Upper lobe of right lung (tissue), 1 donor: ENCODE data around the gene ADARB1. TPM values are rescaled to one million over a fixed set of nuclear protein-coding genes. Genes with fewer than 3 reads are reported as not detected.

ENCODE experiments used
- ATAC-seq: fragments of 200-7000 bp; cut with Tn5 transposase; one replicate; pipeline ENCODE4 v1.9.1; 2020; ENCODE audit warnings: mild to moderate bottlenecking, moderate library complexity
- DNase-seq: peaks from one replicate; pipeline ENCODE4 v3.0.0-alpha.2; 2020
- H3K27ac ChIP-seq: fragments of 200-600 bp; one replicate; pipeline ENCODE4 v1.8.0; 2022
- H3K27me3 ChIP-seq: fragments of 200-600 bp; one replicate; pipeline ENCODE4 v1.8.0; 2022; ENCODE audit warnings: mild to moderate bottlenecking
- H3K36me3 ChIP-seq: fragments of 200-600 bp; one replicate; pipeline ENCODE4 v1.8.0; 2022
- H3K4me1 ChIP-seq: fragments of 200-600 bp; one replicate; pipeline ENCODE4 v1.8.0; 2022
- H3K4me3 ChIP-seq: fragments of 200-600 bp; one replicate; pipeline ENCODE4 v1.8.0; 2022; ENCODE audit warnings: mild to moderate bottlenecking
- H3K9me3 ChIP-seq: fragments of 200-600 bp; one replicate; pipeline ENCODE4 v1.8.0; 2022
- CTCF ChIP-seq: fragments of 200-600 bp; IDR thresholded peaks from one replicate; pipeline ENCODE4 v1.8.0; 2022; ENCODE audit warnings: antibody characterized with exemption
- intact Hi-C: fragments of 100-400 bp; cut with DNase I; formaldehyde crosslinking; loops from one replicate; pipeline ENCODE4 v1.11.0; 2022
- total RNA-seq: library from RNA; stranded (reverse); fragmentation: NEBNext Ultra II Directional; extraction: Animal tissue kit (Norgen Biotek cat#: 25700); gene quantifications from one replicate; pipeline ENCODE4 v1.2.1, GENCODE V29; 2021
- donor health status: DM: no; HTN: yes; CAD: no; lungs with severe emphysema.

Gene ADARB1
- total RNA-seq, 1 donor from 2014 or later = 73.6 TPM

DNA sequence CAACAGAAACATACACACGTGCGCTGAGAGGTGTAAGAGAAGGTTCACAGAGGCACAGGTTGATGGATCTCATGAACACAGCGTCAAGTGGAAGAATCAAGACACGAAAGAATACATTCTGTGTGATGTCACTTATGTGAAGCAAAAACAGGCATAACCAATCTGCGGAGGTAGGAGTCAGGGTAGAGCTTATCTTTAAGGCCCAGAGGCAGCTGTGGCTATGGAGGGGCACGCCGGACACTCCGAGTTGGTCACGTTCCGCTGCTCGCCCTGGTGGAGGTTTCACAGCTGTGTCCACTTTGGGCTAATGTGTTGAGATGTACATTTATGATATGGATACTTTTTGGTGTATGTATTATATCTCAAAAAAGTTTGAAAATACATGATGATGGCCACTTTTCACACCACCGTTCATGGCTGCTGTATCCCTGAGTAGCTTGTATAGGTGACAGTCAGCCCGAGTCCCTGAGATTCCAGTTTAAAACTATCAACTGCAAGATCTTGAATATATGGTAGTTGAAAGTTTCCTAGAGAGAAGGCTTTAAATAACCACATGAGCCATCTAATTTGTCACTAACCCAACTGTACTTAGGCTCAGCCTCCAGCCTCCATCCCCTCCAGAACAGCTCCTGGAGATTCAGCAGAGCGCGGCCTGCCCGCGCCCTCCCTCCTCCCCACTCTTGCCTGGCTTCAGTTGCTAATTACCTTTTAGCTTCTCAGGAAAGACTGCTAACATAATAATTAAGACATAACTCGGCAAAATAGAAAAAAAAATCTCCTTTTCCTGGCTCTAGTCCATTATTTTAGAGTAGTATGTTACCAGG is 6.7 kb upstream of the ADARB1 start:
- no peak for ATAC-seq
- intact Hi-C loops = no loop called here
- H3K36me3 ChIP-seq = no peaks in the 10 kb centered on the region
- H3K4me3 ChIP-seq = no peak overlapping the region
- no peaks in the 10 kb centered on the region for H3K27me3 ChIP-seq
- no peak for DNase-seq
- TF ChIP-seq CTCF = no peak
- H3K9me3 ChIP-seq = no peaks in the 10 kb centered on the region
- H3K27ac ChIP-seq = no peak overlapping the region
- H3K4me1 ChIP-seq = no peaks in the 10 kb centered on the region

DNA sequence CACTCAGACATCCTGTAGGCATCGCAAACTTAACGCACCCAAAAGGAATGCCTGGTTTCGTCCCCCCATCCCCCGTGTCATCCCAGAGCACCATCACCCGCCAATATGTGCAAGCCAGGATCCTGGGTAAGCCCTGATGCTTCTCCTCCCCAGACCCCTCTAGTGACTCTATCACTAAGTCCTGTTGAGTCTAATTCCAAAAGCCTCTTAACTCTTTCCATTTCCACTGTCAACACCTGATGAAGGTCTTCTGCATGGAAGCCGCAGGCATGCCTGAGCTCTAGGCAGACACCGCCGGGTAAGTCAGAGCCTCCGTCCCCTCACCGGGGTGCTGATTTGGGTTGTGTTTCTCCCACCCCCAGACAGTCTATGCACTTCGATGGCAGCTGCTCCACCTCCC is 5.3 kb upstream of the ADARB1 start:
- H3K27ac ChIP-seq = no peak overlapping the region
- TF ChIP-seq CTCF = no peak
- intact Hi-C loops = no loop called here
- H3K4me1 ChIP-seq = peaks cover 3% of the 10 kb centered on the region
- DNase-seq (no peak), ATAC-seq (no peak)
- H3K27me3 ChIP-seq = no peaks in the 10 kb centered on the region
- H3K4me3 ChIP-seq = no peak overlapping the region
- no peaks in the 10 kb centered on the region for H3K9me3 ChIP-seq
- H3K36me3 ChIP-seq = no peaks in the 10 kb centered on the region

GRCh38 chr21:45069711-45070110 is 4.7 kb upstream of the ADARB1 start:
- H3K4me3 ChIP-seq = no peak overlapping the region
- DNase-seq (no peak), ATAC-seq (no peak)
- no peaks in the 10 kb centered on the region for H3K36me3 ChIP-seq
- peaks cover 3% of the 10 kb centered on the region for H3K4me1 ChIP-seq
- no peak overlapping the region for H3K27ac ChIP-seq
- no peaks in the 10 kb centered on the region for H3K27me3 ChIP-seq
- intact Hi-C loops = no loop called here
- H3K9me3 ChIP-seq = no peaks in the 10 kb centered on the region
- no peak for TF ChIP-seq CTCF

DNA sequence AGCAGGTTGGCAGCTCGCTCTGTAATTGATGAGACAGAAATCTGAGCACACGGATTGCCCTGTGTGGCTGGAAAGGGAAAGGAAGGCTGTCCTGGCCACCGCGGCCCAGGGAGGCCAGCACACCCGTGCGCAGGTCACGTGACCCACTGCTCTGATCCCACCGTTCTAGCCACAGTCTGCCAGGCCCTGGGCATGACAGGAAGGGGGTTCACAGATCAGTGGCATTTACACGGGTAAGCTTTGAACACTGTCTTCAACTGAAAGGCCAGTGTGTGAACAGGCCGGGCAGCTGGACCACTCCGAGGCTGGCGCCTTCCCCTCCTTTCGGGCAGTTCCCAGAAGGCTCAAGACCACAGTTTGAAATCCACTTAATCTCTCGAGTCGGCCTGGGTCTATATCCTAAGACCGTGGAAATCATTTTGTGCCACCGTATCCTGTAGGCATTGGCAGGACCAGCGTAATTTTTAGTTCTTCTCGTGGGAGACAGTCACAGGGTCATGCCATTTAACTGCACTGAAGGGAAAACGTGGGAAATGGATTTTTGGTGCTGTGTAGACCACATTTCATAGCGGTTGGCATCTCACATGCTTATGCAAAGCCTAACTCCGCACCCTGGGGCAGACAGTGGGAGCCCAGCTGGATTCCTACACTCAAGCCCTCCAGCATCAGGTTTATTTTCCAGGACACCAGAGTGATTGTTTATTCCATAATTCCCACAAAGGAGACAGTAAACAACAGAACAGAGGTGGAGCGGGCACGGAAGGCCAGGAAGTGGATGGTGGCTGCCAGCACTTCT is 3.1 kb upstream of the ADARB1 start:
- ATAC-seq (no peak), DNase-seq (no peak)
- H3K4me1 ChIP-seq = peaks cover 10% of the 10 kb centered on the region
- H3K9me3 ChIP-seq = no peaks in the 10 kb centered on the region
- intact Hi-C loops = no loop called here
- TF ChIP-seq CTCF = no peak
- no peaks in the 10 kb centered on the region for H3K27me3 ChIP-seq
- H3K36me3 ChIP-seq = no peaks in the 10 kb centered on the region
- H3K4me3 ChIP-seq = no peak overlapping the region
- H3K27ac ChIP-seq = no peak overlapping the region

- intact Hi-C loops = no loop called here
- Histone ChIP-seq H3K9me3 (no peaks in the 10 kb centered on the region), H3K27ac (no peak overlapping the region), H3K4me3 (no peak overlapping the region), H3K36me3 (no peaks in the 10 kb centered on the region), H3K27me3 (no peaks in the 10 kb centered on the region), H3K4me1 (peaks cover 13% of the 10 kb centered on the region)
- ATAC-seq (no peak), DNase-seq (no peak)
- no peak for TF ChIP-seq CTCF
Observed at GRCh38 chr21:45071874-45072737, 2.3 kb upstream of the ADARB1 start.
